GM18517 (cell line): ENCODE data around the gene TFF1.

Source experiments
- ATAC-seq: cut with Tn5 transposase; IDR thresholded peaks from one replicate; pipeline ENCODE4 v1.9.1; 2021; ENCODE audit warnings: mild to moderate bottlenecking, moderate library complexity; ENCODE audit not compliant: unreplicated experiment

TFF1 gene

DNA sequence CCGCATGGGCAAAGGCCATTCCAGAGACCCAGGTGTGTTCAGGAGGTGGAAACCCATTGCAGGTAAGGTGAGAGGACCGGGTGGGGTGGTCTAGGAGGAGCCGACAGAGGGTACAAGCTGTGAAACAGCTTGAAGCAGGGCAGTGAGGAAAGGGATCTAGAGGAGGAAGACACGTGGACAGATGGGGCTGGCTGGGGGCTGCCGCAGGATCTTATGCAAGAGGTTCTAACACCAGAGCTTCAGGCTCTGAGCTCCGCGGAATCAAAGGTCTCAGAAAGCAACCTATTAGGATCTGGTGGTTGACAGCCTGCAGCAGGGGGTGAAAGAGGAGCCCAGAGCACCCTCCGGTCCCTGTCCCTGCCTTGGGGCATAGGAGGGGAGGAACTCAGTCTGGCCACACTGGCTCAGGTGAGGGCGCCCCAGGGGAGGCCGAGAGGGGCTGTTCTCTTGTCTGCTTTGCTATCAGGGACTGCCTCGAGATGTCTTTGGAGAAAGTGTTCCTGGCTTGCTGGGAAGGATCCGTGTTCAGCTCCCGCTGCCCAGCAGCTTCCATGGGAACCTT lies 1.9 kb downstream of the TFF1 start:
- ATAC-seq: no peak

DNA sequence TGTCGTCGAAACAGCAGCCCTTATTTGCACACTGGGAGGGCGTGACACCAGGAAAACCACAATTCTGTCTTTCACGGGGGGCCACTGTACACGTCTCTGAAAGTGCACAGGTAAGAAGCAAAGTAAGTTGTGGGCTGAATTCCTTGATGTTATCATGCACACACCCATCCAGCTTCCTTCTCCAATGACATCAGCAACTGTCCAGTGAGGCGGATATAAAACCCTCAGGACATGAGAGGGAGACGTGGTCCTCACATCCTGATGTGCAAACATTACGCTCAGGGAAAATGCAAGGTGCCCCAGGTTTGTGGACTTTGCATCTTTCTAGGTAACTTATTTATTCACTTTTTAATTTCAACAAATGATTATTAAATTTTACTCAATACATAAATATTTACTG lies 3.0 kb downstream of the TFF1 start:
- ATAC-seq: no peak

DNA sequence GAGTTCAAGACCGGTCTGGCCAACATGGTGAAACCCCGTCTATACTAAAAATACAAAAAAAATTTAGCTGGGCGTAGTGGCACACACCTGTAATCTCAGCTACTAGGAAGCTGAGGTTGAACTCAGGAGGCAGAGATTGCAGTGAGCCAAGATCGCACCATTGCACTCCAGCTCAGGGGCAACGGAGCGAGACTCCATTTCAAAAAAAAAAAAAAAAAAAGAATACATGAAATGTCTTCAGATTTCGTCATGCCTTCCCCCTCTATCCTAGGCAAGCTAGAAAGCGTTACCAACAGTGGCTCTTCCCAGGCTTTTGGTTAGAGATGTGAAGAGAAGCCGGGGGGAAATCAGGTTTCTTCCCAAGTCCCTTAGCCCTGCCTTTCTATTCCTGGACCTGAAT lies 3.6 kb downstream of the TFF1 start:
- ATAC-seq: no peak

DNA sequence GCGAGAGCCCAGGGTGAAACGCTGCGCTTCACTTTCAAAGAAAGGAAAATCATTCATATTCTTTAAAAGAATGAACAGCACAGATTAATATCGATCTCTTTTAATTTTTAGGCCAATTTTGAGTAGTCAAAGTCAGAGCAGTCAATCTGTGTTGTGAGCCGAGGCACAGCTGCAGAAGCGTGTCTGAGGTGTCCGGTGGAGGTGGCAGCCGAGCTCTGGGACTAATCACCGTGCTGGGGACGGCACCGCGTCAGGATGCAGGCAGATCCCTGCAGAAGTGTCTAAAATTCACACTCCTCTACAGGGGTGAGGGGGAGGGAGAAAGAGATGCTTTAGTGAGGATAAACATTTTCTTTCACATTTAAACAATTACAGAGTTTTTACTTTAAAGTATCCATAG lies 4.1 kb downstream of the TFF1 start:
- no peak for ATAC-seq

DNA sequence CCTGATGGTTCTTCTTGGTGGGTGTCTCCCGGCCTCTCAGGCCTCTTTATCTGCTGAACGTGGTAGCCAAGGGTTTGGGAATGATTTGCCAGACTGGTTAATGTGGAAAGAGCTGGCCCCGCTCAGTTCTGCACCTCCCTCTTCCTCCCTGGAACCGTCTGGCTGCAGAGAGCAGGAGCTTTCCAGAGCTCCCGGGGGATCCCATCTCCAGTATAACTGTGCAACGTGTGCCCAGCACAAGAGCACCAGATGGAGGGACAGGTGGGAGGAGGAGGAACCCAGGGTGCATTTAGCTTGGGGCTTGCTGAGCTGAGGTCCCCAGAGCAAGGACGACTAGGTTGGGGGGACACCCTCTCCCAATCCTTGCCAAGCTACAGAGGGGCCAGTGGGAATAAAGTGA lies 5.0 kb downstream of the TFF1 start:
- ATAC-seq: no peak

DNA sequence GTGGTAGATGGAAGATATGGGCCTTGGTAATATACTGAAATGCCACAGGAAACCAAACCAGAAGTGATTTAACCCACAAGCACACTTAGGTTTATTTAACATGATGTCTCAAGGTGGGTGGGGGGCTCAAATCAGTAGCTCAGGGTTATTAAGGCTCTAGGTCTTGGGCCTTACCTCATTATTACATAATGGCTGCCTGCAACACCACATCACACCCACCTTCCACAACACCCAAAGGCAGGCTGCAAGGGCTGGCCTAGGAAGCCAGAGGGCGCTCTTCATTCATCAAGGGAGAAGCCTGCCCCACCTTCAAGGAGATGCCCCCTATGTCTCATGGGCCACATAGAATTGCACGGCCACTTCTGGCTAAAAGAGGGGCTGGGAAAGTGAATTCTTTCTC lies 6.0 kb downstream of the TFF1 start:
- ATAC-seq: no peak

DNA sequence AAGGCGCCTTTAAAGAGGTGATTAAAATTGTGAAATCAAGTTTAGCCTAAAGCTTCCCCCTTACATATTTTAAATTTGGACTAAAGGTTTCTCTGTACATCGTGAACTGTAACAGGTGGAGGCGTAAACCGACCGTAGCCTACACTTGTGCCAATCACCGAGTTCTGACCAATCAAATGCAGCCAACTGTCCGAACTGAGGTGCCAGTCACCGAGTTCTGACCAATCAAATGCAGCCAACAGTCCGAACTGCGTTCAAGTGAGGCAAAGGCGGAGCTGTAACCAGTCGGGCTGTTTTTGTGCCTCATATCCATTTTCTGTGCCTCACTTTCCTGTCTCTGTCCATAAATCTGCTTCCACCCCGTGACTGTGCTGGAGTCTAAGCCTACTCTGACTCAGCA lies 7.4 kb downstream of the TFF1 start:
- ATAC-seq: no peak

DNA sequence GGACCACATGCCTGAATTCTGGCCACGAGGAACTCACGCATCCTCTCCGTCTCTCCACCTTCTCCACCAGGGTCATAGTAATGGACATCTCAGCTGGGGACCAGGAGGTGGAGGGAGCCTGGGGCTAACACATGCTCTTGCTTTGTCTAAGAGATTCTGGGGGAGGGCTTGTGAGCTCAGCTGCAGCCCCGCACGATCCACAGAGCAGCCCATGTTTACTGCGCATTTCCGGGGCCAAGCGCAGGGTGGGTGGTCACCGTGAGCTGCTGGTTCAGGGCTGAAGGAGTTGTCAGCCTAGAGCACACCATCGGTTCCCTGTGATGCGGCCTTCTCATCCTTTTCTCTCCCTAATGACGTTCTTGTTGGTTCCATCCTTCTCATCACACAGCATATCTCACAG lies 8.1 kb downstream of the TFF1 start:
- ATAC-seq: no peak

DNA sequence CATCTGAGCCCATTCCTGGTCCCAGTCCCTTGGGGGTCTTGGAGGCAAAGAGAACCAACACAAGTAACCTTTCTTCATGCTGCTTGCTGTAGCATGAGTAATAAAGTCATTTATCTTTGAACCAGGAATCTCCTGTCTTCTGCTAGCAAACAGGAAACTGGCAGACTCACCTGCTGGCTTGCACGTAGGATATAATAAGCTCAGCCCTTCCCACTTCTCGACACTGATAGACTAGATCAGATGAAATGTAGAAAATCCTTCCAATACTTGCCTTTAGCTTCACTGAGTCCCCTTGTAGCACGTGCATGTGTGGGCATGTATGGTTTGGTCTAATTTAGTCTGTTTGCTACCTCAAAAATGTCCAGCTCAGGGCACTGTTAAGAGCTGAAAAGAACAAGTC lies 9.0 kb downstream of the TFF1 start:
- no peak for ATAC-seq

DNA sequence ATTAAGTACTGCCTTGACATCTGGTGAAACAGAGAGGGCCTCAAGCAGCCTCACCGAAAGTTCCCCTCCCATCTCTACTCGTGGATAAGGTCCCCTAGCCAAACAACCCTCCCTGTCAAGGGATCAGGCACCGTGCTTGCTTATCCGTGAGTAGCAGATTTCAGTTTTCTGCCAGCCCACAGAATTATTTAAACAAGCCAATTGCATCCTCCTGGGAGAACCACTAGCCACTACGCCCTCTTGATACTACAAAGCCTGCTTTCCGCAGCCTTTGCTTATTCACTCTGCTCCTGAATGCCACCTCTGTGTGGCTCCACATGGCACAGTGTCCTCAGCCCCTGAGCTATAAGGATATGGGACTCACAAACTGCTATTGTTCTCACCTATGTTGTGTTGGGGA lies 9.7 kb downstream of the TFF1 start:
- ATAC-seq: no peak

DNA sequence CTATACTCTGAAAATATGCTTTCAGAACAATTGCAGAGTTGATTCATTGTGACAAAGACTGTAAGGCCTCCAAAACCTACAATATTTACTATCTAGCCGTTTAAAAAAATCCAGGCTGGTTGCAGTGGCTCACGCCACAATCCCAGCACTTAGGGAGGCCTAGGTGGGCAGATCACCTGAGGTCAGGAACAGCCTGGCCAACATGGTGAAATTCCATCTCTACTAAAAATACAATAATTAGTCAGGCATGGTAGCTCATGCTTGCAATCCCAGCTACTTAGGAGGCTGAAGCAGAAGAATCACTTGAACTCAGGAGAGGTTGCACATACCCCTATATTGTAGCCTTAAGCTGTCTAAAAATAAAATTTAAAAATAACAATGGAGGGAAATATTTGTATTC lies 10.3 kb downstream of the TFF1 start:
- ATAC-seq: no peak

DNA sequence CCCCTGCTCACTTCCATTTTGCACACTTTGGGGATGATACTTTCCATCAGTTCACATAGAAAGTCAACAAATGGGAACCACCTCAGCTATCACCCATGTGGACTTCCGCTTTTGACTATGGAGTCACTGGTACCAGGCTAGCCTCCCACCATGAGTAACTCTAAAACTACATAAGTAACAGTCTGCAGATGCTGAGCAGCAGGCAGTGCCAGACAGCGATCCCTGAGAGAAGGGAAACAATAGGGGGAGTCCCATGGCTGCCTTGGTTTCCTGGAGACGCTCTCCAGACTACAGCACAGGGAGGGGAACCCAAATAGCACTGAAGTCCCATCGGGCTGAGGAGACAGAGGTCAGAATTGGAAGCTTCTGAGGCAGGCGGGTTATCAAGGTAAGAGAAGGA lies 12.7 kb downstream of the TFF1 start:
- no peak for ATAC-seq

DNA sequence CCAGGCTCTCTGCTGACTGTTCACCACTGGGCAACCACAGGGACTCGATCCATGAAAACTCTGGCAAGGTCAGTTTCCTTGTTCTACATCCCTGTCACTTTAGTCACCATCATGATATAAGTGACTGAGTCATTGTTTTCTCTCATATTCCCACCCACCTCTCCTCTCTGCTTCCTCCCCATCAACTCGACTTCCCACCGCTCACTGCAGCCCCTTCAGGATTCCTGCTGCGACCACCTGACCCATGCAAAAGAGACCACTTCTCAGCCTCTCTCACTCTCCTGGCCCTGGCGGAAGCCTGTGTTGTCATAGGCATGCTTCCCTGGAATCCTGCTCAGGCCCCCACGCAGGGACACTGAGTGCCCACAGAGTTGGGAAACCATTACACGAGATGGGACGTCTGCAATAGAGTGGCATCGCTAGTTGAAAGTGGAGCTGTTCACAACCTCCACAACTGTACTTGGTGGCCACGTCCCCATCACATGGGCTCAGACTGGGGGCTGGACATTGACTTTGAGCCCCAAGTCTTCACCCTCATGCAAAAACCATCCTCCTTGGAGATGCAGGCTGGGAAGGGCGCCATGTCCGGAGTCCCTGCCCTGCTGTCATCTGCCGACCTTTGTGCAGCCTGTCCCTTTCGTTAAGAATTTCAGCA lies 13.8 kb downstream of the TFF1 start:
- ATAC-seq: no peak

DNA sequence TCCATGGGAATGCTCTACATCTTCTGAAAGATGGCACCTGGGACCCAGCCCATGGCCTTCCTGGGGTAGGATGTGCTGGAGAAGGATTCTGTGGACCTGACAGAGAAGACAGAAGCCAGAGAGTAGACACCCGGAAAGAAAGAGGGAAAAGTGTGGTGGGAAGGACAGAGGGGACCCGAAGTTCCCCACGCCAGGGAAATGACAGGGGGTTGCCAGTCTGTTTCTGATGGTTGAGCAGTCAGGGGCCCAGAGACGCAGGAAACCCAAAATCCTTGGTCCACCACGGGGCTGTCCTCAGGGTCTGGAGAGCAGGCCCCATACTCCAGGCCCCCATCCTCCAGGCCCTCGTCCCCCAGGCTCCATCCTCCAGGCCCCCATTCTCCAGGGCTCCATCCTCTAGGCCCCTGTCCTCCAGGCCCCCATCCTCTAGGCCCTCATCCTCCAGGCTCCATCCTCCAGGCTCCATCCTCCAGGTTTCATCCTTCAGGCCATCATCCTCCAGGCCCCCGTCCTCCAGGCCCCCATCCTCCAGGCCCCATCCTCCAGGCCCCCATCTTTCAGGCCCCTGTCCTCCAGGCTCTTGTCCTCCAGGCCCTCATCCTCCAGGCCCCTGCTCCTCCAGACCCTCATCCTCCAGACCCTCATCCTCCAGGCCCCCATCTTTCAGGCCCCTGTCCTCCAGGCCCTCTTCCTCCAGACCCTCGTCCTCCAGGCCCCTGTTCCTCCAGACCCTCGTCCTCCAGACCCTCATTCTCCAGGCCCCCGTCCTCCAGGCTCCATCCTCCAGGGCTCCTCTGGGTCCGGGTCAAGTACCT lies 14.5 kb downstream of the TFF1 start:
- ATAC-seq: no peak

DNA sequence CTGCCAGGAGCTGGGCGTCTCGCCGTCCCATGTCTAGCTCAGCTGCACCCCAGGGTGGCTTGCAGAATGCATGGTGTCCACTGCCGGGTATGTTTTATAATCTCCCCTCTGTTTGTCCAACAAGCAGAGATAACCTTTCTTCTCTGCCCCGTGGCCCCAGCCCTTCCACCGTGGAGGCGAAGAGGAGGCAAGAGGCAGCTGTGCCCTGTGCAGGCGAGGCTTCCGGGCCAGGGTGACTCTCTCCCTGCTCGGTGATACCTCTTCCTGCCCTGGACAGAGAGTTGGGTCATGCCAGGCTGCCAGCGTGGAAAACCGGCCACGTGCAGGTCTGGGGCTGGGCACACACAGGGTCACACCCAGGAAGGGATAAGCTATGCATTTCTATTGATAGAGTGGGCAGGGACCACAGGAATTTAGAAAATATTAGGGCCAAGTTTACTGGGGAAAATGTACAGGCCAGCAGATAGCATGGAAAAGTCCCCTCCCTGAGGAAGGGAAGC lies 15.4 kb downstream of the TFF1 start, which contains the start of gene TFF2:
Gene TFF2, minus strand, starts transcription at position 68 of the 500 bp plus-strand sequence. Its CDS starts 37 bp downstream, at position 31.
- no peak for ATAC-seq

DNA sequence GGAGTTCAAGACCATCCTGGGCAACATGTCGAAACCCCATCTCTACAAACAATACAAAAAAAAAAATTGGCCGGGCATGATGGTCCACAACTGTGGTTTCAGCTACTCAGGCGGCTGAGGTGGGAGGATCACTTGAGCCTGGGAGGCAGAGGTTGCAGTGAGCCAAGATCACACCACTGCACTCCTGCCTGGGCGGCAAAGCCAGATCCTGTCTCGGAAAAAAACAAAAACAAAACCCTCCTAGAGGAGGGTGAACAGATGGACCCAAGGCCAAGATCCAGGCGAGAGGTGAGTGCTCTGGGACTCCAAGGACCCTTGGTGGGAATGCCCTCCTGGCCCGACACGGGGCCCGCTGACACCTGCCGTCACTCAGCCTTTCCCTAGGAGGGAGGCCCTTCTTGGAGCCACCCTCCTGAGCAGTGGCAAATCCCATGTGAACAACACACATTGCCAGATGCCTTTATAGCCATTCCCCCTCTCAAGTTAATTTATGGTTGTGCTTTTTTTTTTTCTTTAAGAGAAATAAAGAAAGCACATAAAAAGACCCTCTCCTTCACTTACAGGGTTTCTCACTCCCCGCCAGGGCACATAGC lies 15.9 kb downstream of the TFF1 start:
- ATAC-seq: no peak

DNA sequence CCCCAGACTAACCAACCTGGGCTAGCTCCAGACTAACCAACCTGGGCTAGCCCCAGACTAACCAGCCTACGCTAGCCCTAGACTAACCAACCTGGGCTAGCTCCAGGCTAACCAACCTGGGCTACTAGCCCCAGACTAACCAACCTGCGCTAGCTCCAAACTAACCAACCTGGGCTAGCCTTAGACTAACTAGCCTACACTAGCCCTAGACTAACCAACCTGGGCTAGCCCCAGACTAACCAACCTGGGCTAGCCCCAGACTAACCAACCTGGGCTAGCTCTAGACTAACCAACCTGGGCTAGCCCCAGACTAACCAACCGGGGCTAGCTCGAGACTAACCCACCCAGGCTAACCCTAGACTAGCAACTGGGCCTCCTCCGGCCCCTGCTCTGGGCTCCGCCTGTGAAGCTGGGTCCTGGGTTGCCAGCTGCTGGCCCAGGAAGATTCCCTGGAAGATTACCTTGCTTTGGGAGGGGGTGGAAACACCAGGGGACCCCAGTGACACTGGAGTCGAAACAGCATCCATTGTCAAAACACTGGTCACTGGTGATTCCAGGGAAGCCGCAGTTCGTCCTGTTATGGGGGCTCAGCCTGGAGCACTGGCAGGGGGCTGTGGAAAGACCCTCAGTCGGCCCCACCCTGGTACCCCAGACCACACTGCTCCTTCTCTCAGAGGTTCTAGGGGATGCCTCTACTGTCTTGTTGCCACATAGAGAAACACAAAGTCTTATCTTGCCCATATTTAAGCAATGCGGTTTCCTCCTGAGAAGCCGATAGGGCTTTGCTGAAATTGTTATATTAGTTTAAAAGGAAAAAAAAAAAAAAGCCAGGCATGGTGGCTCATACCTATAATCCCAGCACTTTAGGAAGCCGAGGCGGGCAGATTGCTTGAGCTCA lies 16.7 kb downstream of the TFF1 start:
- ATAC-seq: no peak

DNA sequence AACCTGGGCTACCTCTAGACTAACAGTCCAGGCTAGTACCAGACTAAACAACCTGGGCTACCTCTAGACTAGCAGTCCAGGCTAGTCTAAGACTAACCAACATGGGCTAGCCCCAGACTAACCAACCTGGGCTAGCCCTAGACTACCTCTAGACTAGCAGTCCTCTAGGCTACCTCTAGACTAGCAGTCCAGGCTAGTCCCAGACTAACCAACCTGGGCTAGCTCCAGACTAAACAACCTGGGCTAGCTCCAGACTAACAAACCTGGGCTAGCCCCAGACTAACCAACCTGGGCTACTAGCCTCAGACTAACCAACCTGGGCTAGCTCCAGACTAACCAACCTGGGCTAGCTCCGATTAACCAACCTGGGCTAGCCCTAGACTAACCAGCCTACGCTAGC lies 17.6 kb downstream of the TFF1 start:
- no peak for ATAC-seq

DNA sequence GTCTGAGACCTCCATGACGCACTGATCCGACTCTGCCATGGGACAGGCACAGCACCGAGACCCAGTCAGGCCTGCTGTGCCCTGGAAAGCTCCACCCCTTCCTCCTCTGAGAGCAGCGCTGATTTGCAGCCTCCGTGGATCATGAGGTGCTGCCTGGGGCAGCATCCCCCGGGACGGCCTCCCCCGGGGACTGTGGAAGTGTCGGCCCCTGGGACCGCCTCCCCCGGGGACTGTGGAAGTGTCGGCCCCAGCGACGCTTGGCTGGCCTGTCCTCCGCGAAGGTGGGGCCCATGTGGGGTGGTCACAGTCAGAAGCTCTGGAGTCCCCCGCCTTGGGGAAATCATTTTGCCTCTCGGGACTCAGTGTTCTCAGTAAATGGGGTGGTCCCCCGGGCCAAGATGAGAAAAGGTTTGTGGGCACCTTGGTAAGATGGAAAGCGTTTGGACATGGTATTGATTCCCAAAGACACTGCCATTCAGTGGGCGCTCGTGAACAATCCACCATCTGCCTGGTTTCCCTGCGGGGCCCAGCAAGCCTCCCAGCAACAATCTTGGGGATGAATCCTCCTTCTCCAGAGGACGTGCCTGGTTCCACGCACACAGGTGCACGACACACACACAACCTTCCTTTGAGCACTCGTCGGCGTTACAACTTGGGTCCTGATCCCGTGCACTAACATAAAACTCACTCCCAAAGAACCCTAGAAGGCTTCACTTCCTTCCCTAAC lies 18.6 kb downstream of the TFF1 start:
- ATAC-seq: no peak
